ENCODE data around the gene CPSF7.

CPSF7 gene

DNA sequence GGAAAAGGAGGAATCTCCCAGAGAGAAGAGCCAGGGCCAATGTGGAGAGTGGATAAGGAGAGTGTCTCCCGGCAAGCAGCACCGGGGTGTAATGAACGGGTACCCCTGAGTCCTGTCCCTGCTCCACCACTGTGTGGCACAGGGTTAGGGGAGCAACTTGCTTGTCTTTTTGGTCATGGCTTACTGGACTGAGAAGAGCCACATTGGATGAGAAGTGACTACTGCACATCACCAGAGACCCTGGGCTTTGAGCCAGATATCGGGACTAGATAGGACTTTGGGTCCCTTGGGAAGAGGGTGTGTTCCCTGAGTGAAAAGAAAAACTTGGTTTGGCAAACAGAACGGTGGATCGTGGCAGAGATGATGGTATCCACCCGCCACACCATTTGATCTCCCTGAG lies 24.7 kb upstream of the CPSF7 start:
- TF ChIP-seq, protein P1, sequence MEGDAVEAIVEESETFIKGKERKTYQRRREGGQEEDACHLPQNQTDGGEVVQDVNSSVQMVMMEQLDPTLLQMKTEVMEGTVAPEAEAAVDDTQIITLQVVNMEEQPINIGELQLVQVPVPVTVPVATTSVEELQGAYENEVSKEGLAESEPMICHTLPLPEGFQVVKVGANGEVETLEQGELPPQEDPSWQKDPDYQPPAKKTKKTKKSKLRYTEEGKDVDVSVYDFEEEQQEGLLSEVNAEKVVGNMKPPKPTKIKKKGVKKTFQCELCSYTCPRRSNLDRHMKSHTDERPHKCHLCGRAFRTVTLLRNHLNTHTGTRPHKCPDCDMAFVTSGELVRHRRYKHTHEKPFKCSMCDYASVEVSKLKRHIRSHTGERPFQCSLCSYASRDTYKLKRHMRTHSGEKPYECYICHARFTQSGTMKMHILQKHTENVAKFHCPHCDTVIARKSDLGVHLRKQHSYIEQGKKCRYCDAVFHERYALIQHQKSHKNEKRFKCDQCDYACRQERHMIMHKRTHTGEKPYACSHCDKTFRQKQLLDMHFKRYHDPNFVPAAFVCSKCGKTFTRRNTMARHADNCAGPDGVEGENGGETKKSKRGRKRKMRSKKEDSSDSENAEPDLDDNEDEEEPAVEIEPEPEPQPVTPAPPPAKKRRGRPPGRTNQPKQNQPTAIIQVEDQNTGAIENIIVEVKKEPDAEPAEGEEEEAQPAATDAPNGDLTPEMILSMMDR (conservative IDR thresholded peaks at IDR 0.05; ENCODE audit: low read depth, low read length) = no peak
- no peak overlapping the region for H3K4me3 ChIP-seq (ENCODE audit: low read length)
- DNase-seq (ENCODE audit: low read depth) = no peak

DNA sequence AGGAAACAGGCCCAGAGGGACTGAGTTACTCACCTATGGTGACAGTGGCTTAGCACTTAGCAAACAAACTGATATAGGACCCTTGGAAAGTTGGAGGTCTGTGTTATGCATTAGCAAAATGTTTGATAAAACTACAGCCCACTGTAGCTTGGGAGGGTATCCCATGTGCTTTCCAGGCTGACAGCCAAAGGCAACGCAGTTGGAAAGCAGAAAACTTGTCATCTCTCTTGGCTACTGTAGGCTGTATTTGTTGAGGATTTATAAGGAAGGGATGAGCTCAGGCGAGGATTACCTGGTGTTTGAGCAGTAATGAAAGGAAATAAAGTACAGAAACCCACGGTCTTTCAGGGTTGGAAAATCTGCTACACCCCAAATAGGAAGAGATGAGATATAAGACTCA lies 23.9 kb upstream of the CPSF7 start:
- TF ChIP-seq, protein P1 (conservative IDR thresholded peaks at IDR 0.05; ENCODE audit: low read depth, low read length) = no peak
- DNase-seq (ENCODE audit: low read depth) = no peak
- no peak overlapping the region for H3K4me3 ChIP-seq (ENCODE audit: low read length)

DNA sequence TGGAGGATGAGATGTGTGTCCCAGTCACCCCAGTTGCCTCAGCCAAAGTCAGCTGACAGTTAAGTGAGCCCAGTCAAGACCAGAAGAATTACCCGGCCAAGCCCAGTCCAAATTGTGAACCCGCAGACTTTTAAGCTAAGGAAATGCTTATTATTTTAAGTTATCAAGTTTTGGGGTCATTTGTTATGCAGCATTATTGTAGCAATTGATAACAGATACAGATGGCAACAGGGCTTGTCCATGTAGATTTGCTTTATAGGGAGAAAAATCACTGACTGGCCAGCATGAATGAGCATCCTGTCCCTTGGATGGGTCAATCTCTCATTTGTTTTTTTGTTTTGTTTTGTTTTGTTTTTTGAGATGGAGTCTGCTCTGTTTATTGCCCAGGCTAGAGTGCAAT lies 23.1 kb upstream of the CPSF7 start:
- DNase-seq (ENCODE audit: low read depth) = no peak
- H3K4me3 ChIP-seq (ENCODE audit: low read length) = no peak overlapping the region
- TF ChIP-seq, protein P1 (conservative IDR thresholded peaks at IDR 0.05; ENCODE audit: low read depth, low read length) = no peak

DNA sequence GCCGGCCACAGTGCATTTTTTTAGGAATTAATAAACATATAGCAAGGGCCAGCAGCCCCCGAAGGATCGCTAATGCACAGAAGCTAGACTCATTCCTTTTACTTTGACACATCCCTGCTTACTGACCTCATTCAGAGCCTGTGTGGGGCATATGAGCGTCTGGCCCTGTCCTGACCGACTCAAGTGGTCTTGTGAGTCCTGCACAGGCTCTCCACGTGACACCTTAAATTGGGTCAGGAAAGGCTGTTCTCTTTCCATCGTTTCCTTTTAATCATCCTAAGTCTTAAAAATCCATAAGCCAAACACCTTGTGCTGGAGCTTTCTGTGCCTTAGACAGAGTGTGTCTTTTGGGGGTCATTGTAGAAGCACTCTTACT lies 18.8 kb upstream of the CPSF7 start:
- TF ChIP-seq, protein P1 (conservative IDR thresholded peaks at IDR 0.05; ENCODE audit: low read depth, low read length) = no peak
- DNase-seq (ENCODE audit: low read depth) = no peak
- no peak overlapping the region for H3K4me3 ChIP-seq (ENCODE audit: low read length)

DNA sequence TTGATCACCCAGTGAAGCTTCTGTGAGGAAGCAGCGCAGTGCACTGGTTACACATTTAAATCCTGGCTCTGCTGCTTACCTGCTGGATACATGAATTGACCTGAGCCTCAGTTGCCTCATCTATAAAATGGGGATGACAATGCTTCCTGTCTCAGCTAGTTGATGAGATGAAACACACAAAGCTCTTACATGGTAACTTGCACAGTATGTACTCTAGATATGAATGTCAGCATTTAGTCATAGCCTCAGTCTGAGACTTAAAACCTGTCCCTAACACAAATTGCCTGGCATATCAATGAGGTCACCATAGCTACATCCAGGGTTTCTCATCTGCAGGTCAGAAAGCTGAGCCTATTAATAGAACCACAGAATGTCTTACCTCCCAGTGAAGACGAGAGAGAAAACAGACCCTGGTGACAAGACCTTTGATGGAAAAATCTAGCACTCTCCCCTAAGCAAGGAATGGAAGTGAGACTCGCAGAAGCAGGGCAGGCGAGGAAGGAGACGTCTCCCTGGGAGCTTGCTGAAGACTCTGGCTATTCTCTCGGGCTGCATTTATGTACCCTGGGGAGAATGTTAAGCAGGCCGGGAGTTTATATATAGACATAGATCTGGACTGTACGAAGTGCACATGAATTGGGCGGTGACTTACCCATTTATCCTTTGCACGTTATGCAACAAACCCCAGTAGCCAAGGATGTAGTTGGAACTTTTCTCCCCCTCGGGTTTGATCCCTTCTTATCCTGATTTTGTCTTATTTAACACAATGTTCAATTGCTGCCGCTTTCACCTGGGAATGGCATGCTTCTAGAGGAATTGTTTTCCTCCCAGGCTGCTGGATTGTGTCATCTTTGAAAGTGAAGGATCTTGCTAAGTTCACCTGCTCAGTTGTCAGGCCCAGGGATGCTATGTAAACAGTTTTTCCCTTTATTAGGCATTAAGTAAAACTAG lies 18.1 kb upstream of the CPSF7 start:
- DNase-seq (ENCODE audit: low read depth) = no peak
- TF ChIP-seq, protein P1 (conservative IDR thresholded peaks at IDR 0.05; ENCODE audit: low read depth, low read length) = no peak
- H3K4me3 ChIP-seq (ENCODE audit: low read length) = no peak overlapping the region

DNA sequence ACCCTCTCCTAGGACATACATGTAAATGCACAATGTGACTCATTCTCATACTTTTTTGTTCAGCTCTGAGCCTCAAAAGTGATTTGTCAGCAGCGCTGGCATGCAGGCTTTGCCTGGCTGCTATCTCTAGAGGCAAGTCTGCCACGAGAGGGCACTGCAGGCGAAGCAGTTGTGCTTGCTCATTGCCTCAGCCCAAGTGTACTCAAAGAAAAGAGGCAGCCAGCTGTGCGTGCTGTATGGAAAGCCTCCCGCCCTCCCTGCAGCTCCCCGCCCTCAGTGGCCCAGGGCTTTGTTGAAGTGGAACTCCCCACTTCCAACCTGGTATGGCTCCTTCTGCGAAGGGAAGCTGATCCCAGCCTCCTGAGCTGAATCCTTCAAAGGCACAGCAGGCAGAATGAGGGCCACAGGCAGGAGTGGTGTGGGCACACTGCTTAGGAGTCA lies 16.5 kb upstream of the CPSF7 start:
- peak; percentile 83 for DNase-seq (ENCODE audit: low read depth)
- TF ChIP-seq, protein P1 (conservative IDR thresholded peaks at IDR 0.05; ENCODE audit: low read depth, low read length) = peak; percentile 97
- no peak overlapping the region for H3K4me3 ChIP-seq (ENCODE audit: low read length)

DNA sequence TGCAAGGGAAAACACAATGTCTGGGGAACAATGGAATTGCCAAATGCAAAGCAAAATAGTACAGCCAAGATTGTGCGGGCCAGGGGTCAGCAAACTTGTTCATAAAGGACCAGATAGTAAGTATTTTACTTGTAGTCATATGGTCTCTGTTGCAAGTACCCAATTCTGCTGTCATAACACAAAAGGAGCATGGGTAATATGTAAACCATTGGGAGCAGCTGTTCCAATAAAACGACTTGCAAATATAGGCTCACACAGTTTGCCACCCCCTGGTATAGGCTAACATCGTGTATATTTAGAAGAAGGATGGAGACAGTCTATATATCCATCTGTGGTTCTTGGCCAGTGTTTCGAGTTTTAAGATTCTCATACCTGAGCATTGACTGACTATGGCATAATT lies 15.7 kb upstream of the CPSF7 start:
- TF ChIP-seq, protein P1 (conservative IDR thresholded peaks at IDR 0.05; ENCODE audit: low read depth, low read length) = no peak

More for the DNA sequence above, 15.7 kb upstream of the CPSF7 start:
- no peak for DNase-seq (ENCODE audit: low read depth)
- H3K4me3 ChIP-seq (ENCODE audit: low read length) = no peak overlapping the region
